ENCODE results near the gene SIRT2. TPM values are rescaled to one million over a fixed set of nuclear protein-coding genes. Genes with fewer than 3 reads are reported as not detected.
"Not testable (repeated sequence)": the region's sequence is repeated elsewhere in the genome, so short reads cannot be mapped to it uniquely, and the experiment has no call there.

The SIRT2 gene
- total RNA-seq, 2 experiments from 2014 or later = 19.4 to 21.2 TPM

GRCh38 chr19:38829203-38829602 lies 70.2 kb downstream of the SIRT2 start:
- H3K27me3 Mint-ChIP-seq, DNase-seq, H3K27ac Mint-ChIP-seq, H3K9me3 Mint-ChIP-seq, H3K4me3 Mint-ChIP-seq: not testable (repeated sequence)
- H3K36me3 Mint-ChIP-seq = peaks cover 23% of the 10 kb centered on the region
- peaks cover 21% of the 10 kb centered on the region for H3K4me1 Mint-ChIP-seq

Other genes starting within 250 kb of the SIRT2 start
- gene CAPN12, start 155.1 kb downstream of the SIRT2 start, total RNA-seq = 1 to 10 TPM; 3.8 to 3.9 TPM
- not detected for gene LGALS7, start 126.1 kb downstream of the SIRT2 start, total RNA-seq
- not detected for gene LGALS7B, start 110.4 kb downstream of the SIRT2 start, total RNA-seq
- gene LGALS4, start 86.7 kb downstream of the SIRT2 start, total RNA-seq = under 1 TPM; 0.33 to 0.56 TPM
- gene ECH1, start 67.8 kb downstream of the SIRT2 start, total RNA-seq = 100 to 1,000 TPM; 103 to 107 TPM
- 100 to 1,000 TPM; 723 to 728 TPM for gene HNRNPL, start 49.6 kb downstream of the SIRT2 start, total RNA-seq
- gene RINL, start 21.3 kb downstream of the SIRT2 start, total RNA-seq = 10 to 100 TPM; 74.0 to 75.0 TPM
- 10 to 100 TPM; 85.7 to 86.2 TPM for gene NFKBIB, start 351 bp upstream of the SIRT2 start, total RNA-seq
- gene CCER2, start 12.6 kb upstream of the SIRT2 start, total RNA-seq = 1 to 10 TPM in 1 of 2 experiments, under 1 TPM in 1; 0.96 to 1.5 TPM
- 10 to 100 TPM; 39.8 to 43.2 TPM for gene SARS2, start 31.1 kb upstream of the SIRT2 start, total RNA-seq
- 100 to 1,000 TPM; 114 to 124 TPM for gene MRPS12, start 31.3 kb upstream of the SIRT2 start, total RNA-seq
- gene FBXO17, start 76.1 kb upstream of the SIRT2 start, total RNA-seq = not detected
- 1 to 10 TPM; 1.3 to 1.7 TPM for gene FBXO27, start 132.9 kb upstream of the SIRT2 start, total RNA-seq
- gene ACP7, start 184.8 kb upstream of the SIRT2 start, total RNA-seq = not detected
- gene PAK4, start 226.2 kb upstream of the SIRT2 start, total RNA-seq = 10 to 100 TPM; 13.2 to 16.2 TPM

All from activated naive CD8-positive, alpha-beta T cell treated with anti-CD3 and anti-CD28 coated beads for 36 hours (primary cell).